Measurements from ENCODE around the gene ZNF273.

DNA sequence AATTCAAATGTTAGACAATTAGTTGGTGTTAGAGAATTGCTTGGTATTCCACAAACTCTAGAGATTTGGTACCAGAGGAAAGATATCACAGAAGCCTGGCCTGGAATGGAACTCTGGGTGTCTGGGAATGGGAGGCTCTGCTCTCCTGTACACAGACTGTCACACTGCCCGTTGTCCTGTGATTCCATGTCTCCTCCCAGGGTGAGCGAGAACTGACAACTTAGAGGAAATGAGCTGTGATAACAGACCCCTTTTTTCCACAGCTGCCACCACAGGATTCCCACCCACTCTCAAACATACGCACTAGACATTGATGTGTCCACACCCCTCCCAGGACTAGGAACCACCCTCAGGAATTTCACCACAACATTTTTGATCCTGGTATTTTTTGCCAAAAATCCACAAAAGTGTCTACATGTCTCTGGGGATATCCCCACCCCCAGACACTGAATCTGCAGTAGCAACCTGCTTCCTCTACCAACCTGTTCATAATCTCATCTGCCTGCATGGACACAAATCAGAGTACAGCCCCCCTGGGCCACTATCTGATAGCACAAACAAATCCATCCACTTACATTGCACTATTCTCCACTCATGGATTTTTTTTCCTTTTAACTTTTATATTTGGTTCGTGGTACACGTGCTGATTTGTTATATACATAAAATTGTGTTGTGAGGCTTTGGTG is 4.7 kb downstream of the ZNF273 start:
- TF ChIP-seq POLR2A (IDR thresholded peaks at IDR 0.05) (no peak), POLR2AphosphoS5 (IDR thresholded peaks at IDR 0.05) (no peak)
- TF ChIP-seq, protein P1, sequence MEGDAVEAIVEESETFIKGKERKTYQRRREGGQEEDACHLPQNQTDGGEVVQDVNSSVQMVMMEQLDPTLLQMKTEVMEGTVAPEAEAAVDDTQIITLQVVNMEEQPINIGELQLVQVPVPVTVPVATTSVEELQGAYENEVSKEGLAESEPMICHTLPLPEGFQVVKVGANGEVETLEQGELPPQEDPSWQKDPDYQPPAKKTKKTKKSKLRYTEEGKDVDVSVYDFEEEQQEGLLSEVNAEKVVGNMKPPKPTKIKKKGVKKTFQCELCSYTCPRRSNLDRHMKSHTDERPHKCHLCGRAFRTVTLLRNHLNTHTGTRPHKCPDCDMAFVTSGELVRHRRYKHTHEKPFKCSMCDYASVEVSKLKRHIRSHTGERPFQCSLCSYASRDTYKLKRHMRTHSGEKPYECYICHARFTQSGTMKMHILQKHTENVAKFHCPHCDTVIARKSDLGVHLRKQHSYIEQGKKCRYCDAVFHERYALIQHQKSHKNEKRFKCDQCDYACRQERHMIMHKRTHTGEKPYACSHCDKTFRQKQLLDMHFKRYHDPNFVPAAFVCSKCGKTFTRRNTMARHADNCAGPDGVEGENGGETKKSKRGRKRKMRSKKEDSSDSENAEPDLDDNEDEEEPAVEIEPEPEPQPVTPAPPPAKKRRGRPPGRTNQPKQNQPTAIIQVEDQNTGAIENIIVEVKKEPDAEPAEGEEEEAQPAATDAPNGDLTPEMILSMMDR (IDR thresholded peaks at IDR 0.05) = no peak

Data from suprapubic skin (tissue), 4 donors.